ENCODE measurements around the gene EEIG2.

GRCh38 chr1:108593448-108593847 is 33.5 kb downstream of the EEIG2 start:
- TF ChIP-seq CTCF (IDR thresholded peaks at IDR 0.05) (no peak), POLR2A (IDR thresholded peaks at IDR 0.05) (no peak)

Data from uterus (tissue), 2 donors.